ENCODE data around the gene GTF3C1. TPM values are rescaled to one million over a fixed set of nuclear protein-coding genes. Genes with fewer than 3 reads are reported as not detected.

The GTF3C1 gene
- total and polyA plus RNA-seq, 2 of the 13 experiments (the other 11 are each of a cell fraction or from before 2014, with no cell fraction given): 29.2 to 72.7 TPM

DNA sequence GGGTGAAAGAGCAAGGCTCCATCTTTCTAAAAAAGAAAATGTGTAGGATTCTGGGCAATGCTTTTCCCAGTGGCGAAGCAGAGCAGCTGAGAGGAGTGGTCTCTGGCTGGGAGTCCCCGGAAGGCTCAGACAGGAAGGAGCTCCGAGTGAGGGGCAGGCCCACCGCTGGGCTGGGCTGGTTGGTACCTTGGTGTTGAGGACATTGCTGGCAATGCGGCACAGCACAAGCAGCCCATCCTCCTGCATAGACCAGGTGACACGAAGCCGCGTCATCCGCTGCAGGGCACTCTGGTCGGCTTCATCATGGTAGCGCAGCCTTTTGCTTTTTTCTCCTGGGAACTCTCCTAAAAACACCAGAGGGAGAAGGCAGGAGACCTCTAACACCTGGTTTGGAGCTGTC is 63.9 kb downstream of the GTF3C1 start:
- BruUV-seq (replicated peaks): no TSS peak
- no peak overlapping the region for H3K27ac ChIP-seq (ENCODE audit: extremely low read length, insufficient read depth, low read length)
- no peak for DNase-seq (ENCODE audit: low spot score)
- ATAC-seq: no peak
- TF ChIP-seq CENPBD1 (CRISPR knock-in tag; IDR thresholded peaks at IDR 0.05; ENCODE audit: borderline replicate concordance, low read depth) (no peak), HNRNPK (IDR thresholded peaks at IDR 0.05; ENCODE audit: low read depth, low read length, poor library complexity, severe bottlenecking) (no peak), ZNF891 (CRISPR knock-in tag; IDR thresholded peaks at IDR 0.05) (no peak), TRIM24 (CRISPR knock-in tag; IDR thresholded peaks at IDR 0.05) (no peak), ZBTB7A (CRISPR knock-in tag; IDR thresholded peaks at IDR 0.05) (no peak), ZFP41 (CRISPR knock-in tag; IDR thresholded peaks at IDR 0.05; ENCODE audit: borderline replicate concordance) (no peak), HBP1 (CRISPR knock-in tag; IDR thresholded peaks at IDR 0.05; ENCODE audit: low read depth) (no peak), ZNF225 (CRISPR knock-in tag; IDR thresholded peaks at IDR 0.05) (no peak), ZNF274 (CRISPR knock-in tag; IDR thresholded peaks at IDR 0.05) (no peak), NR2F6 (IDR thresholded peaks at IDR 0.05) (no peak), NR2F6 (CRISPR knock-in tag; IDR thresholded peaks at IDR 0.05) (no peak), GTF2F1 (IDR thresholded peaks at IDR 0.05; ENCODE audit: low read length) (no peak), NFE2 (CRISPR knock-in tag; IDR thresholded peaks at IDR 0.05) (no peak), MTF2 (CRISPR knock-in tag; IDR thresholded peaks at IDR 0.05; ENCODE audit: borderline replicate concordance) (no peak), NFAT5 (CRISPR knock-in tag; IDR thresholded peaks at IDR 0.05) (no peak), AHR (CRISPR knock-in tag; IDR thresholded peaks at IDR 0.05) (no peak), RBAK (CRISPR knock-in tag; IDR thresholded peaks at IDR 0.05) (no peak), RFX5 (IDR thresholded peaks at IDR 0.05; ENCODE audit: low read depth, low read length) (no peak), HMG20B (CRISPR knock-in tag; conservative IDR thresholded peaks at IDR 0.05) (no peak), ZNF446 (CRISPR knock-in tag; IDR thresholded peaks at IDR 0.05) (no peak), NR2C2 (CRISPR knock-in tag; IDR thresholded peaks at IDR 0.05; ENCODE audit: borderline replicate concordance) (no peak)
- no peak overlapping the region for H3K9ac ChIP-seq (ENCODE audit: insufficient read depth, low read depth, low read length)
- H4K20me1 ChIP-seq (ENCODE audit: insufficient read depth, low read length): no peaks in the 10 kb centered on the region
- no peaks in the 10 kb centered on the region for H3K9me3 ChIP-seq (ENCODE audit: low read length)
- H3K4me1 ChIP-seq (ENCODE audit: insufficient read depth, low read length): no peaks in the 10 kb centered on the region
- H3K36me3 ChIP-seq (replicated peaks in 1 of 2; ENCODE audit: control insufficient read depth in 1 of 2, insufficient read depth in 2 of 2, low read length in 2 of 2): peaks cover 71 to 96% of the 10 kb centered on the region in 2 experiments
- CTCF ChIA-PET (ENCODE audit: low intra/inter-chr PET ratio, low total read pairs): no interaction called here
- WGBS (ENCODE audit: low lambda C conversion rate): 98% methylated on average over 11 of the region's 11 CpGs
- intact Hi-C loops (cut with micrococcal nuclease; ENCODE audit: unreplicated experiment) (no loop called here), in situ Hi-C loops (cut with HindIII; ENCODE audit: extremely low pct_ligation_motif_present, low pct_unique_long_range_greater_than_20kb) (no loop called here)
- no peak overlapping the region for H3K4me2 ChIP-seq (ENCODE audit: low read depth, low read length)
- no peaks in the 10 kb centered on the region for H3K27me3 ChIP-seq (ENCODE audit: control insufficient read depth in 1 of 2, insufficient read depth in 2 of 2, low read length in 2 of 2)
- FAIRE-seq: no peak
- H2AFZ ChIP-seq (ENCODE audit: low read length): no peak overlapping the region
- H3K79me2 ChIP-seq (ENCODE audit: insufficient read depth, low read length): no peaks in the 10 kb centered on the region
- POLR2A ChIA-PET: no interaction called here
- no peak overlapping the region for H3K4me3 ChIP-seq (replicated peaks in 1 of 3; ENCODE audit: insufficient read depth in 1 of 3, low read depth in 2 of 3, low read length in 3 of 3)

Measured in HepG2 (cell line).